GM12801 (cell line): ENCODE results near the gene IL27RA.

Experiments used
- TF ChIP-seq, protein P1 (sequence below): IDR thresholded peaks from one replicate; pipeline ENCODE4 v1.5.1; 2011; ENCODE audit warnings: control low read depth; ENCODE audit not compliant: insufficient read length; ENCODE audit errors: extremely low read depth

IL27RA gene

DNA sequence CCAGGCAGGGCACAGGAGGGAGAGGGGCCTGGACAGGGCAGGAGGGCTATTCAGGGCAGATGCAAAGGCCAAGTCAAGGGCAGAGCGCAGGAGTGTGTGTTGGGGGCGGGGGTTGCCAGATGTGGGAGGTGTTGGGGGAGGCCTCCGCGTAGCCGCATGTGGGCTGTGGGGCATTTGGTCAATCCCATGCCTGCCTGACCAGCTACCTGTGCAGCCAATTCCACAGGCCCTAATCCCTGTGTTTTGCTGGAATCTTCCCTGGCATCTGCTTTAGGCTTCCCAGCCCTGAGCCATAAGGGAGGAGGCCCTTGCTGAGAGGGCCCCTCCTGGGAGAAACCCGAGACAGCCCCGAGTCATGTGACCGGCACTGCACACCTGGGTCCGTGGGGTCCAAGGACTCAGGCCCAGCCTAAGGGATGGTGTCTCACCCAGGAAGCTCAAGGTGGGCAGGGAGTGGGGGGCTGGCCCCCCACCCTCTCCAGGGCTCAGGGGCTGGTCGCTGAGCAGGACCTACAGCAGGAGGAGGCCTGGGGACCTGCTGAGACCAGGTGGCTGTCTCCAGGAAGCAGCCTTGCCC lies 45.7 kb upstream of the IL27RA start:
- TF ChIP-seq, protein P1, sequence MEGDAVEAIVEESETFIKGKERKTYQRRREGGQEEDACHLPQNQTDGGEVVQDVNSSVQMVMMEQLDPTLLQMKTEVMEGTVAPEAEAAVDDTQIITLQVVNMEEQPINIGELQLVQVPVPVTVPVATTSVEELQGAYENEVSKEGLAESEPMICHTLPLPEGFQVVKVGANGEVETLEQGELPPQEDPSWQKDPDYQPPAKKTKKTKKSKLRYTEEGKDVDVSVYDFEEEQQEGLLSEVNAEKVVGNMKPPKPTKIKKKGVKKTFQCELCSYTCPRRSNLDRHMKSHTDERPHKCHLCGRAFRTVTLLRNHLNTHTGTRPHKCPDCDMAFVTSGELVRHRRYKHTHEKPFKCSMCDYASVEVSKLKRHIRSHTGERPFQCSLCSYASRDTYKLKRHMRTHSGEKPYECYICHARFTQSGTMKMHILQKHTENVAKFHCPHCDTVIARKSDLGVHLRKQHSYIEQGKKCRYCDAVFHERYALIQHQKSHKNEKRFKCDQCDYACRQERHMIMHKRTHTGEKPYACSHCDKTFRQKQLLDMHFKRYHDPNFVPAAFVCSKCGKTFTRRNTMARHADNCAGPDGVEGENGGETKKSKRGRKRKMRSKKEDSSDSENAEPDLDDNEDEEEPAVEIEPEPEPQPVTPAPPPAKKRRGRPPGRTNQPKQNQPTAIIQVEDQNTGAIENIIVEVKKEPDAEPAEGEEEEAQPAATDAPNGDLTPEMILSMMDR: no peak

GRCh38 chr19:13986348-13986904 lies 45.1 kb upstream of the IL27RA start:
- TF ChIP-seq, protein P1: no peak

DNA sequence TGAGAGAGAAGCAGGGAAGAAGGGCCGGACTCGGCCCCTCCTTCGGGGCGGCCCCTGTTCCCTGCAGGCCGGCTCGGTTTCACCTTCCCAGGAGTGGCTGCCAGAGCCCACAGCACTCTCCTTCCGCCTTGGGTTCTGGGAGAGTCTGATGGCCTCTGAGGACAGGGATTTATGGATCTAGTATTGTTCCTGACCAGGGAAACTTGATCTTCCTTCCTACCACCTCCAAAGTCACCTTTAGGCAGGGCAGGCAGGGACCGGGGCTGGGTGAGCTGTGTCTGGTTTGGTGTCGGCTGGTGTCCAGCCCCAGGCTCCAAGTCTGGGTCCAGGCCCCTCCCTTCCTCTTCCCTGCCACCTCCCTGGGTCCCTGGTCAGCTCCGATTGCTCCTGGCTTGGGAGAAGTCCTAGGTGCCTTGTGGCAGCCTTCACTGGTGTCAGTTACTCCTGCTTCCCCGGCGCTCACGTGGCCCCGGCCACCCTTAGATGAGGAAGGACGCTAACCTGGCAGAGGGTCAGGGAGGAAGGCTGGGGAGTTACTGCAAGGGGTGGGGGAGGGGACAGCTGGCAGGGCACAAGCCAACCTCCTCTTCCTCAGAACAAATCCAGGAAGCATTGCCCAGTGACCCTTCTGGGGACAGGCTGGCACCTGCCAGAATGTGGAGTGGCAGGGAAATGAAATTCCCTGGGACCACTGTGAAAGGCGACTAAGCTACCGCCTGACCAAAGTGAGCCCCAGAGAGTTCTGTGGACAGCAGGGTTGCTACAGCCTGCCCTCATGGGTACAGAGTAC lies 44.3 kb upstream of the IL27RA start:
- TF ChIP-seq, protein P1: no peak

DNA sequence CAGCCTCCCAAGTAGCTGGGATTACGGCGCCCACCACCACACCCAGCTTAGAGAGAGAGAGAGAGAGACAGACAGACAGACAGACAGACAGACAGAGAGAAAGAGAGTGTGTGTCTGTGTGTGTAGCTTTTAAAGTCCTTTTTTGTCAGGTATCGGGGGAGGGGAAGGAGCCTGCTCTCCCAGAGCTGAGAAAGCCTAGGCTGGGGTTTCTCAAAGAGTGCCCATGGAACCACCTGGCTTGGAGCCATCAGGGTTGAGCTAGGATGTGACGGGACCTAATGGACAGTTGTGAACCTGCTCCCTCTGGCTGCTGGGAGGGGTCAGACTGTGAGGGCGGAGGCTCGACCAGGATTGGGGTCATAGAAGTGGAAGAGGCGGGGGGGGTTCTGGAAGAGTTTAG lies 42.1 kb upstream of the IL27RA start:
- TF ChIP-seq, protein P1: no peak

GRCh38 chr19:13990085-13990484 lies 41.5 kb upstream of the IL27RA start:
- TF ChIP-seq, protein P1: no peak

- TF ChIP-seq, protein P1: no peak
These were observed 39.5 kb upstream of the IL27RA start for GRCh38 chr19:13992025-13992424.

DNA sequence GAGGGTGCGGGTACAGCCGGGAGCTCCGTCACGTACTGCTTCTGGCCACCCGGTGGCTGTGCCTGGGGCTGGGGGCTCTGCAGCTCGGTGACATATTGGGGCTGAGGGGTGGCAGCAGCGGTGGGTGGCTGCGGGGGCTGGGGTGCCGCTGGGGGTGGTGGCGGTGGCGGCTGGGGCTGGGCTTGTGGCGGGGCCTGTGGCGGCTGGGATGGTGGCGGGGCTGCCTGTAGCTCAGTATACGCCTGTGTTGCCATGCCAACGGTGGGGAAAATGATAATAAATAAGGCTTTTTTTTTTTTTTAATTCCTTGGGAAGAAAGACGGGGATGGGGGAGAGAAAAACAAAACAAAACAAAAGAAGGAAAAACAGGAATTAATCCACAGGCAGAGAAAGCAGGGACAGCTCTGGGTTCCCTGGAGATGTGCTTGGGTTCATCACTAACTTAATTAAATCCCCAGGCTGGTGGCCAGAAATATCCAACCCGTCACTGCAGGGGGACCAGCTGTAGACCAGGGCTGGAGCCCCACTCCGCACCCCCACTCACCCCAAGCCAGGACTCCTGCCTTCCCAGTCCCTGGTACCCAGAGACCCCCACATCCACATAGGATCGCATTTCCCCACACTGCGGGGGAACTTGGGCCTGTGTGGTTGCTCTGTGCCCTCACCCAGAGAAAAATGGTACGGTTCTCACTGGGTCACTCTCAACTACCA lies 37.8 kb upstream of the IL27RA start:
- TF ChIP-seq, protein P1: no peak
